MM.1S (cell line): ENCODE results near the gene CDK6.

Experiments
- DNase-seq: peaks from one replicate; pipeline ENCODE4 v3.0.0-alpha.2; 2015
- H2AFZ ChIP-seq: fragments of 300-600 bp; sonication (generic); 2 replicates; pipeline ENCODE4 v1.6.0; 2016; ENCODE audit warnings: antibody characterized with exemption, low read length
- H3F3A ChIP-seq: fragments of 300-600 bp; sonication (generic); 2 replicates; pipeline ENCODE4 v1.6.1; 2016; ENCODE audit warnings: mild to moderate bottlenecking, antibody characterized with exemption, low read length, moderate library complexity, mixed read lengths; ENCODE audit not compliant: insufficient read depth
- H3K27ac ChIP-seq: fragments of 300-600 bp; sonication (generic); 2 replicates; pipeline ENCODE4 v1.5.1; 2016; ENCODE audit warnings: mild to moderate bottlenecking, low read length
- H3K27me3 ChIP-seq: fragments of 300-600 bp; sonication (generic); replicated peaks from 2 replicates; pipeline ENCODE4 v1.6.0; 2016; ENCODE audit warnings: low read length; ENCODE audit not compliant: insufficient read depth
- H3K36me3 ChIP-seq: fragments of 300-600 bp; sonication (generic); replicated peaks from 2 replicates; pipeline ENCODE4 v1.6.1; 2016; ENCODE audit warnings: mild to moderate bottlenecking, low read length, mixed read lengths; ENCODE audit not compliant: insufficient read depth
- H3K4me1 ChIP-seq: fragments of 300-600 bp; sonication (generic); 2 replicates; pipeline ENCODE4 v1.6.1; 2016; ENCODE audit warnings: low read length, mixed read lengths
- H3K4me2 ChIP-seq: fragments of 300-600 bp; sonication (generic); 2 replicates; pipeline ENCODE4 v1.6.0; 2016; ENCODE audit warnings: low read depth, low read length
- H3K4me3 ChIP-seq: fragments of 300-600 bp; sonication (generic); 2 replicates; pipeline ENCODE4 v1.5.1; 2016; ENCODE audit warnings: low read length, mixed read lengths
- H3K79me2 ChIP-seq: fragments of 300-600 bp; sonication (generic); 2 replicates; pipeline ENCODE4 v1.6.1; 2016; ENCODE audit warnings: mixed run types, low read length, mixed read lengths
- H3K9ac ChIP-seq: fragments of 300-600 bp; sonication (generic); 2 replicates; pipeline ENCODE4 v1.6.1; 2016; ENCODE audit warnings: low read length, mixed read lengths
- H3K9me2 ChIP-seq: fragments of 300-600 bp; sonication (generic); replicated peaks from 2 replicates; pipeline ENCODE4 v1.6.1; 2016; ENCODE audit warnings: mild to moderate bottlenecking, low read length, mixed read lengths; ENCODE audit not compliant: insufficient read depth
- H3K9me3 ChIP-seq: fragments of 300-600 bp; sonication (generic); replicated peaks from 2 replicates; pipeline ENCODE4 v1.6.1; 2016; ENCODE audit warnings: mild to moderate bottlenecking, low read length, mixed read lengths; ENCODE audit not compliant: insufficient read depth
- H4K20me1 ChIP-seq: fragments of 300-600 bp; sonication (generic); 2 replicates; pipeline ENCODE4 v1.6.1; 2016; ENCODE audit warnings: mild to moderate bottlenecking, low read length, moderate library complexity, mixed read lengths; ENCODE audit not compliant: insufficient read depth
- CTCF ChIP-seq: fragments of 300-600 bp; sonication (generic); IDR thresholded peaks from 2 replicates; pipeline ENCODE4 v1.5.1; 2016; ENCODE audit warnings: antibody characterized with exemption, low read length, mixed read lengths
- EZH2 ChIP-seq: fragments of 300-600 bp; sonication (generic); optimal IDR thresholded peaks from 2 replicates; pipeline ENCODE3; 2017; ENCODE audit warnings: low read depth, mild to moderate bottlenecking, antibody characterized with exemption, low read length, mixed read lengths
- EZH2phosphoT487 ChIP-seq: fragments of 300-600 bp; sonication (generic); IDR thresholded peaks from 2 replicates; pipeline ENCODE4 v1.6.1; 2018; ENCODE audit warnings: antibody characterized with exemption, low read length

Gene CDK6

DNA sequence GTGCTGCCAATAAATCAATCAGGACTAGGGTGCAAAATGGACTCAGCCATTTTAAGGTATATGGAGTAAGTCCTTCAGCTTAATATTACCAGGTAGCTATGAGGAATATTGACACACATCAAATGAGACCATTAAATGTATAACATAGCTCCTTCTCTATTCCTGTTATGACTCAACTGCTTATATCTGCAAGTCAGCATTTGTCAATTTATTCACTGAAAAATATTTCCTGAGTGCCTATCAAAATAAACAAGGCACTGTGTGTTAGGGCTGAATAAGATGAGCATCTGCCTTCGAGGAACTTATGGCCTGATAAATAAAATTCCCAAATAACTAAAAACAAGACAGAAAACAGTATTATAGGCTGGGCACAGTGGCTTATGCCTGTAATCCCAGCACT, 113.8 kb downstream of the CDK6 start:
- peaks cover 4% of the 10 kb centered on the region; the same call in 1 of the 2 replicates for H3K36me3 ChIP-seq
- H4K20me1 ChIP-seq = no peaks in the 10 kb centered on the region
- H3K9me2 ChIP-seq = no peaks in the 10 kb centered on the region
- H3K27me3 ChIP-seq = no peaks in the 10 kb centered on the region
- H3K4me3 ChIP-seq = no peak overlapping the region
- H3K4me1 ChIP-seq = peaks cover 62% of the 10 kb centered on the region
- 0 out of 2 replicates have a peak overlapping the region, but pooled peaks have one; percentile 1 for H3K4me2 ChIP-seq
- no peak for TF ChIP-seq CTCF
- no peak for TF ChIP-seq EZH2phosphoT487
- DNase-seq = no peak
- peaks cover 84% of the 10 kb centered on the region for H3K79me2 ChIP-seq
- peaks cover 44% of the 10 kb centered on the region for H3F3A ChIP-seq
- no peak overlapping the region for H2AFZ ChIP-seq
- H3K9me3 ChIP-seq = no peaks in the 10 kb centered on the region
- peak overlapping the region; percentile 23; the same call in 1 of the 2 replicates for H3K27ac ChIP-seq
- no peak overlapping the region for H3K9ac ChIP-seq

DNA sequence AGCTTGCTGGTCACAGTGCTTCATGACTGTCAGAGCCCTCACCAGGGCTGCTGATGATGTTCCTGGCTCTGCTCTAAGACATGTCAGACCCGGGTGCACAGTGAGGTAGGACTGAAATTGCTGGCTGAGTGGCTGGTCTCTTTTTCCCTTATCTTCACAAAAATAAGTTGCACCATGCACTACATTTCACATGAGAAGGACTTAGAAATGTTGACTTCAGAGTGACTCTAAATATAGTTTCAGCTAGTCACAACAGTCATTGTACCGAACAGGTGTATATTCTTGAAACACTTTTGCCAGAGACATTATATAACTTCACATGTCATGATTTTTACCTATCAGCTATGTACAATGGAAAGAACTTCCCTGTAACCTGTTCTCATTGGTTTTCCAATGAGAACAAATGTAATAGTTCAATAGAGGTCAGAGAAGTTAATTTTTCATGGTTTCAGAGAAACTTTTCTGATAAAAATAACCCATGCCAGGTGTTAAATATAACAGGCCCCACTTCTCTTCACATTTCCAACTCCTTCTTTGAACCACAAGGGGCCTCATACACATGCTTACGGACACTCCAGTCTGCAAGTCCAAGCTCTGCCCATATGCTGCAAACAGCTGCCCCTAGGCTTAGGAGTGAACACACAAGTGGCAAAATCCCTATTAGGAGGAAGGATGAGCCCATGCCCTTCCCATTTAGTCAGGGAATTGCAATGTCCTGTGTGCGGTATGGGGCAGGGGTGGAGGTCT, 115.6 kb downstream of the CDK6 start:
- Histone ChIP-seq H3K4me2 (peak overlapping the region; percentile 80), H3K4me1 (peaks cover 63% of the 10 kb centered on the region), H3K4me3 (peak overlapping the region; percentile 19; the same call in 1 of the 2 replicates), H3K27me3 (no peaks in the 10 kb centered on the region), H3K79me2 (peaks cover 82% of the 10 kb centered on the region), H3K36me3 (peaks cover 4% of the 10 kb centered on the region), H3K27ac (peak overlapping the region; percentile 91), H3K9me3 (no peaks in the 10 kb centered on the region), H2AFZ (no peak overlapping the region), H3K9ac (peak overlapping the region; percentile 65), H4K20me1 (no peaks in the 10 kb centered on the region), H3K9me2 (no peaks in the 10 kb centered on the region), H3F3A (peaks cover 44% of the 10 kb centered on the region)
- peak; percentile 86 for DNase-seq
- TF ChIP-seq CTCF (peak; percentile 66), EZH2 (no peak), EZH2phosphoT487 (no peak)

DNA sequence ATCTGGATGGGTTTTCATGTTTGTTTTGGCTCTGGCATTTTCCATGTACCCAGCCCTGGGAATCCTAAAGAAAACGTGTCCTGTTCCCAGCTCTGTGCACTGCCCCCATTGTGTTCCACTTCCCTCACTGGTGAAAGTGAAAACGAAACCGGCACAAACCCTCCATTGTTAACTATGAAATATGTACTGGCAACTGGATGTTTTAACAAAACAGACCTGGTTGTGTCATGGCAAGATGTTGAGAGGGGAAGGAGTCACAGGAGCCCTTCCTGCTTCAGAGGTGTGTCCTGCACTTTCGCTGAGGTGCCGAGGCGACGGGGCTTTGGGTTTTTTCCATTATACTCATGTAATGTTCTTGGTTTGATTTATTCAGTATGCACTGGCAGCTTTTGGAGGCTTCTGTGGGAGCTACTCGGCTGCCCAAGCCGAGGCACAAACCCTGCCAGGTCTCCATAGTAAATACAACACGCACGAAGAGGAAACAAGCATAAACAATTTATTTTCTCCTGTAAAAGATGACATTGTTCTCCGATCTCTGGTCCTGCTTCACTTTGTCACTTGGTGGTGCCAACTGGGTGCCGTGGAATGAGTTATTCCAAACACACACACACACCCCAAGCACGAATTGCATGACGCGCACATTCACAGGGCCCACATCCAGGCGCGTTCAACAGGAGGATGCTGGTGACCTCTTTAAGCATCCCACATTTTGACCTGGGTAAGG, 118.2 kb downstream of the CDK6 start:
- no peaks in the 10 kb centered on the region for H3K9me3 ChIP-seq
- H3K4me1 ChIP-seq = peaks cover 53% of the 10 kb centered on the region
- DNase-seq = peak; percentile 79
- H3K9me2 ChIP-seq = no peaks in the 10 kb centered on the region
- H4K20me1 ChIP-seq = no peaks in the 10 kb centered on the region
- H3K36me3 ChIP-seq = no peaks in the 10 kb centered on the region; the same call in 1 of the 2 replicates
- no peak for TF ChIP-seq EZH2phosphoT487
- TF ChIP-seq EZH2 = no peak
- no peak for TF ChIP-seq CTCF
- H3K4me3 ChIP-seq = peak overlapping the region; percentile 35
- H3K4me2 ChIP-seq = peak overlapping the region; percentile 68
- H3K27ac ChIP-seq = peak overlapping the region; percentile 69
- H2AFZ ChIP-seq = no peak overlapping the region
- H3K9ac ChIP-seq = peak overlapping the region; percentile 35; the same call in 1 of the 2 replicates
- H3K27me3 ChIP-seq = no peaks in the 10 kb centered on the region
- peaks cover 83% of the 10 kb centered on the region for H3K79me2 ChIP-seq
- peaks cover 44% of the 10 kb centered on the region for H3F3A ChIP-seq
